HepG2 (cell line): ENCODE data around the gene ARSB. TPM values are rescaled to one million over a fixed set of nuclear protein-coding genes. Genes with fewer than 3 reads are reported as not detected.

Experiments
- ATAC-seq: fragments of 200-7000 bp; cut with Tn5 transposase; 3 replicates; pipeline ENCODE4 v1.9.1; 2020; ENCODE audit warnings: mild to moderate bottlenecking, moderate library complexity
- BruUV-seq: library from RNA; stranded (reverse); fragments of 400-500 nt; replicated peaks from 2 replicates; lab custom pipeline; 2021; lab: Mats Ljungman, UMichigan
- CTCF ChIA-PET: fragments of 300-600 bp; formaldehyde crosslinking; extraction: SDS; loops from one replicate; lab custom pipeline; 2021; ENCODE audit warnings: low total read pairs, inconsistent platforms, low intra/inter-chr PET ratio; lab: Yijun Ruan, JAX
- POLR2A ChIA-PET: fragments of 350-600 bp; sonication (Branson Sonifier 250); formaldehyde crosslinking; loops from one replicate; lab custom pipeline; 2020; ENCODE audit warnings: antibody characterized with exemption, inconsistent platforms; lab: Yijun Ruan, JAX
- DNase-seq: peaks from one replicate; pipeline ENCODE4 v3.0.0-alpha.2; 2015; ENCODE audit warnings: low spot score
- FAIRE-seq: peaks from 3 replicates; lab custom pipeline; 2011; peaks lifted over from hg19 to GRCh38; lab: Jason Lieb, UNC
- H2AFZ ChIP-seq: one replicate; pipeline ENCODE4 v1.6.1; 2011; ENCODE audit warnings: low read length, inconsistent platforms
- H3K27ac ChIP-seq: fragments of 300-600 bp; 3 replicates; pipeline ENCODE4 v1.8.0; 2011; ENCODE audit warnings: mixed run types, mild to moderate bottlenecking, mixed read lengths, low read length, inconsistent platforms; ENCODE audit not compliant: insufficient read depth; ENCODE audit errors: extremely low read length
- H3K27me3 ChIP-seq, 2 experiments: fragments of 200-600 bp in 1 of 2; 2 replicates in 1 of 2; 3 replicates in 1 of 2; pipeline versions ENCODE4 v1.6.0 to v1.8.0; 2011; ENCODE audit warnings: low read length in 2 of 2, mild to moderate bottlenecking in 2 of 2, moderate library complexity in 2 of 2, inconsistent platforms in 1 of 2; ENCODE audit not compliant: insufficient read depth in 2 of 2, control insufficient read depth in 1 of 2
- H3K36me3 ChIP-seq, 2 experiments: fragments of 200-600 bp in 1 of 2; replicated peaks in 1 of 2; 2 replicates in 1 of 2; 3 replicates in 1 of 2; pipeline versions ENCODE4 v1.5.1 to v1.8.0; 2011; ENCODE audit warnings: low read length in 2 of 2, inconsistent platforms in 1 of 2; ENCODE audit not compliant: insufficient read depth in 2 of 2, control insufficient read depth in 1 of 2
- H3K4me1 ChIP-seq: 2 replicates; pipeline ENCODE4 v1.5.1; 2012; ENCODE audit warnings: low read length, inconsistent platforms; ENCODE audit not compliant: insufficient read depth
- H3K4me2 ChIP-seq: 2 replicates; pipeline ENCODE4 v1.6.0; 2011; ENCODE audit warnings: low read depth, low read length, inconsistent platforms
- H3K4me3 ChIP-seq, 3 experiments: fragments of 200-600 bp in 1 of 3; sonication (generic), shearing (Covaris generic) in 1 of 3; replicated peaks in 1 of 3; 2 replicates each; pipeline ENCODE4 v1.5.1; 2011 to 2016; ENCODE audit warnings: low read length in 3 of 3, inconsistent platforms in 2 of 3, low read depth in 2 of 3, mild to moderate bottlenecking in 2 of 3, control low read depth in 1 of 3, mixed read lengths in 1 of 3; ENCODE audit not compliant: insufficient read depth in 1 of 3
- H3K79me2 ChIP-seq: one replicate; pipeline ENCODE4 v1.6.1; 2011; ENCODE audit warnings: low read length, inconsistent platforms; ENCODE audit not compliant: insufficient read depth
- H3K9ac ChIP-seq: 2 replicates; pipeline ENCODE4 v1.6.0; 2011; ENCODE audit warnings: mild to moderate bottlenecking, low read depth, low read length, inconsistent platforms; ENCODE audit not compliant: insufficient read depth
- H3K9me3 ChIP-seq: 2 replicates; pipeline ENCODE4 v1.5.1; 2012; ENCODE audit warnings: mild to moderate bottlenecking, low read length
- H4K20me1 ChIP-seq: 2 replicates; pipeline ENCODE4 v1.6.0; 2011; ENCODE audit warnings: inconsistent platforms, mild to moderate bottlenecking, low read length, moderate library complexity; ENCODE audit not compliant: insufficient read depth
- CBX5 ChIP-seq: sonication (generic); formaldehyde crosslinking; IDR thresholded peaks from 2 replicates; pipeline ENCODE4 v1.4.0; 2020; ENCODE audit warnings: missing genetic modification reagents, borderline replicate concordance
- GABPA ChIP-seq, 2 experiments: IDR thresholded peaks; 2 replicates each; pipeline ENCODE4 v1.6.1; 2011 to 2016; ENCODE audit warnings: low read depth in 2 of 2, low read length in 1 of 2, missing biosample characterization in 1 of 2, missing genetic modification characterization in 1 of 2
- KDM4B ChIP-seq: sonication (generic); formaldehyde crosslinking; IDR thresholded peaks from 2 replicates; pipeline ENCODE4 v1.4.0; 2020; ENCODE audit warnings: missing genetic modification reagents
- NKX3-1 ChIP-seq: sonication (generic); formaldehyde crosslinking; IDR thresholded peaks from 2 replicates; pipeline ENCODE4 v1.5.0; 2020; ENCODE audit warnings: missing genetic modification reagents
- NR3C1 ChIP-seq: sonication (generic); formaldehyde crosslinking; IDR thresholded peaks from 2 replicates; pipeline ENCODE4 v1.4.0; 2020; ENCODE audit warnings: missing genetic modification reagents
- PREB ChIP-seq: sonication (generic); formaldehyde crosslinking; IDR thresholded peaks from 2 replicates; pipeline ENCODE4 v1.4.0; 2020; ENCODE audit warnings: missing genetic modification reagents
- RFX1 ChIP-seq: fragments of 450-650 bp; IDR thresholded peaks from 2 replicates; pipeline ENCODE4 v1.6.1; 2017
- SP140L ChIP-seq: sonication (generic); formaldehyde crosslinking; IDR thresholded peaks from 2 replicates; pipeline ENCODE4 v1.4.0; 2020; ENCODE audit warnings: missing genetic modification reagents, borderline replicate concordance
- TBX3 ChIP-seq: fragments of 450-650 bp; IDR thresholded peaks from 2 replicates; pipeline ENCODE4 v1.6.1; 2017; ENCODE audit warnings: antibody characterized with exemption, mild to moderate bottlenecking, inconsistent platforms, borderline replicate concordance
- TCF12 ChIP-seq, 2 experiments: fragments of 450-650 bp in 1 of 2; sonication (generic) in 1 of 2; formaldehyde crosslinking in 1 of 2; IDR thresholded peaks; 2 replicates each; pipeline versions ENCODE4 v1.6.1 to v1.8.0; 2017 to 2022; ENCODE audit warnings: antibody characterized with exemption in 1 of 2, mild to moderate bottlenecking in 1 of 2, missing genetic modification reagents in 1 of 2, moderate library complexity in 1 of 2
- ZBTB38 ChIP-seq: sonication (generic); formaldehyde crosslinking; IDR thresholded peaks from 2 replicates; pipeline ENCODE4 v1.5.1; 2020; ENCODE audit warnings: mild to moderate bottlenecking, missing genetic modification reagents
- ZBTB7A ChIP-seq: sonication (generic); formaldehyde crosslinking; IDR thresholded peaks from 2 replicates; pipeline ENCODE4 v1.8.0; 2022; ENCODE audit warnings: mild to moderate bottlenecking, missing genetic modification reagents
- ZGPAT ChIP-seq: IDR thresholded peaks from 2 replicates; pipeline ENCODE4 v1.6.1; 2016; ENCODE audit warnings: mild to moderate bottlenecking
- ZNF431 ChIP-seq: sonication (generic); formaldehyde crosslinking; IDR thresholded peaks from 2 replicates; pipeline ENCODE4 v1.9.0; 2022; ENCODE audit warnings: missing genetic modification reagents, low read depth, mild to moderate bottlenecking, borderline replicate concordance
- ZNF772 ChIP-seq: sonication (generic); formaldehyde crosslinking; IDR thresholded peaks from 2 replicates; pipeline ENCODE4 v1.5.0; 2020; ENCODE audit warnings: mild to moderate bottlenecking, missing genetic modification reagents
- ZNF776 ChIP-seq: sonication (generic); formaldehyde crosslinking; IDR thresholded peaks from 2 replicates; pipeline ENCODE4 v1.4.0; 2020; ENCODE audit warnings: mild to moderate bottlenecking, missing genetic modification reagents
- whole genome bisulfite sequencing: methylation state at CpG from one replicate; pipeline ENCODE4 v1.1.6; 2017; ENCODE audit warnings: low lambda C conversion rate; 5-methylcytosine and 5-hydroxymethylcytosine counted together
- in situ Hi-C: cut with HindIII; loops from 2 replicates; pipeline ENCODE4 v1.10.0; 2017; ENCODE audit warnings: low pct_unique_long_range_greater_than_20kb; ENCODE audit not compliant: extremely low pct_ligation_motif_present
- intact Hi-C: fragments of 100-400 bp; cut with micrococcal nuclease; formaldehyde crosslinking; loops from one replicate; pipeline ENCODE4 v1.10.0; 2022; ENCODE audit not compliant: unreplicated experiment
- polyA plus RNA-seq, 8 experiments: library from polyadenylated mRNA; depleted of rRNA in 3 of 8; stranded (reverse) in 7 of 8; unstranded in 1 of 8; fragments of >200 nt; fragmentation: Illumina TruSeq in 4 of 8; extraction: Trizol in 4 of 8; gene quantifications; 2 replicates each; pipeline versions ENCODE4 v1.2.1 to v1.2.3, GENCODE V29; 2011 to 2016; ENCODE audit warnings: low read depth in 4 of 8, missing spikeins in 1 of 8, mixed read lengths in 1 of 8; ENCODE audit not compliant: insufficient read depth in 1 of 8
- total RNA-seq, 5 experiments: library from RNA; depleted of rRNA; stranded (reverse); fragments of >200 nt; fragmentation: Illumina TruSeq; extraction: Trizol; gene quantifications; 2 replicates each; pipeline ENCODE4 v1.2.3, GENCODE V29; 2016; ENCODE audit warnings: low read depth in 1 of 5

Gene ARSB
- total and polyA plus RNA-seq, 2 of the 13 experiments (the other 11 are each of a cell fraction or from before 2014, with no cell fraction given) = 52.6 to 66.4 TPM

- TF ChIP-seq ZGPAT (no peak), KDM4B (CRISPR knock-in tag) (no peak)
Measured at GRCh38 chr5:78821536-78822021, 163.5 kb downstream of the ARSB start (continued).

GRCh38 chr5:78819707-78820106 is 165.4 kb downstream of the ARSB start:
- ChIA-PET POLR2A (no interaction called here), CTCF (no interaction called here)
- Histone ChIP-seq H3K27me3 (no peaks in the 10 kb centered on the region), H3K9ac (no peak overlapping the region), H3K4me1 (no peaks in the 10 kb centered on the region), H3K4me2 (no peak overlapping the region), H3K4me3 (no peak overlapping the region), H4K20me1 (no peaks in the 10 kb centered on the region), H3K9me3 (no peaks in the 10 kb centered on the region), H3K27ac (no peak overlapping the region), H3K79me2 (no peaks in the 10 kb centered on the region), H2AFZ (no peak overlapping the region), H3K36me3 (peaks cover 19 to 48% of the 10 kb centered on the region in 2 experiments)
- intact Hi-C loops = loop anchor here (10.0 kb wide), 1 partner anchor 175 kb away; the partner anchor contains the start of gene LHFPL2
- in situ Hi-C loops = no loop called here
- no peak for DNase-seq
- FAIRE-seq = no peak
- ATAC-seq = no peak
- no TSS peak for BruUV-seq
- TF ChIP-seq ZNF772 (CRISPR knock-in tag) = no peak
- WGBS = 100% methylated on average over 1 of the region's 1 CpG

GRCh38 chr5:78819166-78819565 is 165.9 kb downstream of the ARSB start:
- 93% methylated on average over 3 of the region's 3 CpGs for WGBS
- intact Hi-C loops (loop anchor here (10.0 kb wide), 1 partner anchor 174 kb away; the partner anchor contains the start of gene LHFPL2), in situ Hi-C loops (no loop called here)
- H3K4me2 ChIP-seq = no peak overlapping the region
- no peak overlapping the region for H3K4me3 ChIP-seq
- ATAC-seq (no peak), FAIRE-seq (no peak), DNase-seq (no peak)
- H4K20me1 ChIP-seq = no peaks in the 10 kb centered on the region
- no peak overlapping the region for H3K27ac ChIP-seq
- H3K79me2 ChIP-seq = no peaks in the 10 kb centered on the region
- H2AFZ ChIP-seq = no peak overlapping the region
- BruUV-seq = no TSS peak
- POLR2A ChIA-PET = no interaction called here
- no peaks in the 10 kb centered on the region for H3K4me1 ChIP-seq
- peaks cover 20 to 51% of the 10 kb centered on the region in 2 experiments for H3K36me3 ChIP-seq
- no peaks in the 10 kb centered on the region for H3K9me3 ChIP-seq
- CTCF ChIA-PET = no interaction called here
- no peak overlapping the region for H3K9ac ChIP-seq
- no peaks in the 10 kb centered on the region for H3K27me3 ChIP-seq
- TF ChIP-seq SP140L (CRISPR knock-in tag) (no peak), ZBTB7A (CRISPR knock-in tag) (no peak), TBX3 (no peak), PREB (no peak), RFX1 (no peak), NKX3-1 (CRISPR knock-in tag) (no peak), CBX5 (CRISPR knock-in tag) (no peak), ZNF431 (CRISPR knock-in tag) (no peak), ZBTB38 (no peak), NR3C1 (CRISPR knock-in tag) (no peak), TCF12 (IDR thresholded peaks at IDR 0.05) (no peak), TCF12 (CRISPR knock-in tag; IDR thresholded peaks at IDR 0.05) (no peak), ZNF776 (CRISPR knock-in tag) (no peak), GABPA (IDR thresholded peaks at IDR 0.05; ENCODE audit: low read depth, low read length) (no peak), GABPA (CRISPR knock-in tag; IDR thresholded peaks at IDR 0.05; ENCODE audit: low read depth) (no peak)
